Stomach (tissue), 4 donors: ENCODE data around the gene TRIM3.

Experiments used
- CTCF ChIP-seq, 7 experiments: fragments of 450-650 bp in 4 of 7; fragments of 200-600 bp in 3 of 7; sonication (generic) in 3 of 7; IDR thresholded peaks; one replicate each; pipeline ENCODE4 v1.5.1; 2016 to 2019; ENCODE audit warnings: antibody characterized with exemption in 7 of 7, control low read depth in 2 of 7, mild to moderate bottlenecking in 1 of 7
- EP300 ChIP-seq: sonication (generic); formaldehyde crosslinking; IDR thresholded peaks from one replicate; pipeline ENCODE4 v1.6.1; 2017; ENCODE audit warnings: antibody characterized with exemption
- POLR2A ChIP-seq, 4 donors: fragments of 450-650 bp; IDR thresholded peaks; one replicate each; pipeline ENCODE4 v1.6.1; 2016; ENCODE audit warnings: antibody characterized with exemption in 4 of 4, control low read depth in 2 of 4, mild to moderate bottlenecking in 1 of 4, moderate library complexity in 1 of 4

- no peak for TF ChIP-seq POLR2A (IDR thresholded peaks at IDR 0.05)
- TF ChIP-seq CTCF (IDR thresholded peaks at IDR 0.05): no peak
- no peak for TF ChIP-seq EP300
Observed at GRCh38 chr11:6440906-6441358, 32.8 kb downstream of the TRIM3 start, which contains the start of gene HPX.
